Thymus (tissue), 11 donors: ENCODE results near the gene NPLOC4. TPM values are rescaled to one million over a fixed set of nuclear protein-coding genes. Genes with fewer than 3 reads are reported as not detected.

Experiments used
- DNase-seq, 9 donors: peaks; one replicate each; pipeline ENCODE4 v3.0.0-alpha.2; 2013; ENCODE audit warnings: low spot score in 9 of 9, low read depth in 6 of 9, missing footprints in 1 of 9
- H3K27ac ChIP-seq, 2 donors: one replicate each; pipeline ENCODE4 v1.5.1; 2013; ENCODE audit warnings: control low read depth in 1 of 2, low read depth in 1 of 2, low read length in 1 of 2, mild to moderate bottlenecking in 1 of 2, moderate library complexity in 1 of 2
- H3K27me3 ChIP-seq, 2 donors: one replicate each; pipeline ENCODE4 v1.5.1; 2013; ENCODE audit warnings: low read length in 1 of 2; ENCODE audit not compliant: control insufficient read depth in 2 of 2, insufficient read depth in 1 of 2
- H3K36me3 ChIP-seq, 2 donors: one replicate each; pipeline ENCODE4 v1.5.1; 2013; ENCODE audit warnings: low read length in 1 of 2, mild to moderate bottlenecking in 1 of 2, moderate library complexity in 1 of 2; ENCODE audit not compliant: control insufficient read depth in 2 of 2, insufficient read depth in 2 of 2
- H3K4me1 ChIP-seq, 2 donors: one replicate each; pipeline ENCODE4 v1.5.1; 2013; ENCODE audit warnings: low read length in 2 of 2; ENCODE audit not compliant: control insufficient read depth in 2 of 2, insufficient read depth in 2 of 2
- H3K4me3 ChIP-seq, 2 donors: one replicate each; pipeline ENCODE4 v1.5.1; 2013; ENCODE audit warnings: low read length in 2 of 2, control low read depth in 1 of 2, mild to moderate bottlenecking in 1 of 2
- H3K9me3 ChIP-seq, 2 donors: one replicate each; pipeline ENCODE4 v1.5.1; 2013; ENCODE audit warnings: low read length in 1 of 2, mild to moderate bottlenecking in 1 of 2; ENCODE audit not compliant: control insufficient read depth in 2 of 2, insufficient read depth in 1 of 2
- WGBS: extraction: QIAGEN DNeasy Blood & Tissue Kit; methylation state at CpG from one replicate; pipeline ENCODE4 v1.1.7; 2013; 5-methylcytosine and 5-hydroxymethylcytosine counted together
- polyA plus RNA-seq: library from polyadenylated mRNA; stranded (reverse); fragments of 200-250 nt; gene quantifications from one replicate; pipeline ENCODE4 v1.2.3, GENCODE V29; 2013
- total RNA-seq: library from RNA; stranded (reverse); fragments of 120-200 nt; gene quantifications from one replicate; pipeline ENCODE4 v1.2.4, GENCODE V29; 2013
- donor health status: healthy.

The NPLOC4 gene
- total and polyA plus RNA-seq, 2 donors: 26.1 to 43.3 TPM

GRCh38 chr17:81579821-81580321 lies 57.0 kb downstream of the NPLOC4 start:
- Histone ChIP-seq H3K27ac (no peak overlapping the region), H3K36me3 (peaks cover 70 to 73% of the 10 kb centered on the region in 2 donors), H3K4me3 (no peak overlapping the region), H3K27me3 (no peaks in the 10 kb centered on the region), H3K4me1 (no peaks in the 10 kb centered on the region), H3K9me3 (no peaks in the 10 kb centered on the region)
- DNase-seq: no peak
- WGBS: 99% methylated on average over 10 of the region's 10 CpGs

- Histone ChIP-seq H3K27ac (no peak overlapping the region), H3K4me1 (no peaks in the 10 kb centered on the region), H3K9me3 (no peaks in the 10 kb centered on the region), H3K4me3 (no peak overlapping the region), H3K36me3 (peaks cover 75 to 77% of the 10 kb centered on the region in 2 donors), H3K27me3 (no peaks in the 10 kb centered on the region)
- 91% methylated on average over 6 of the region's 6 CpGs for WGBS
- DNase-seq: no peak
These were observed 57.6 kb downstream of the NPLOC4 start for GRCh38 chr17:81579298-81579697.

GRCh38 chr17:81578561-81579225 lies 58.2 kb downstream of the NPLOC4 start:
- Histone ChIP-seq H3K27ac (no peak overlapping the region), H3K27me3 (no peaks in the 10 kb centered on the region), H3K36me3 (peaks cover 73 to 76% of the 10 kb centered on the region in 2 donors), H3K9me3 (no peaks in the 10 kb centered on the region), H3K4me3 (no peak overlapping the region), H3K4me1 (no peaks in the 10 kb centered on the region)
- WGBS: 92% methylated on average over 6 of the region's 6 CpGs
- no peak for DNase-seq

GRCh38 chr17:81578038-81578441 lies 58.9 kb downstream of the NPLOC4 start:
- Histone ChIP-seq H3K4me3 (no peak overlapping the region), H3K9me3 (no peaks in the 10 kb centered on the region), H3K27ac (no peak overlapping the region), H3K4me1 (no peaks in the 10 kb centered on the region), H3K36me3 (peaks cover 71 to 76% of the 10 kb centered on the region in 2 donors), H3K27me3 (no peaks in the 10 kb centered on the region)
- DNase-seq: no peak
- 97% methylated on average over 10 of the region's 10 CpGs for WGBS

- no peak overlapping the region for H3K4me3 ChIP-seq
- H3K4me1 ChIP-seq: no peaks in the 10 kb centered on the region
- DNase-seq: no peak
- H3K27me3 ChIP-seq: no peaks in the 10 kb centered on the region
- H3K9me3 ChIP-seq: no peaks in the 10 kb centered on the region
- no peak overlapping the region for H3K27ac ChIP-seq
- 98% methylated on average over 11 of the region's 11 CpGs for WGBS
- H3K36me3 ChIP-seq: peaks cover 65 to 76% of the 10 kb centered on the region in 2 donors
These were observed 59.5 kb downstream of the NPLOC4 start for GRCh38 chr17:81577278-81578000.

- Histone ChIP-seq H3K4me1 (no peaks in the 10 kb centered on the region), H3K4me3 (no peak overlapping the region), H3K27ac (no peak overlapping the region), H3K27me3 (no peaks in the 10 kb centered on the region), H3K36me3 (peaks cover 60 to 73% of the 10 kb centered on the region in 2 donors), H3K9me3 (no peaks in the 10 kb centered on the region)
- WGBS: 93% methylated on average over 17 of the region's 17 CpGs
- no peak for DNase-seq
These were observed 60.2 kb downstream of the NPLOC4 start for GRCh38 chr17:81576621-81577277.

GRCh38 chr17:81575836-81576235 lies 61.1 kb downstream of the NPLOC4 start:
- no peak for DNase-seq
- no peaks in the 10 kb centered on the region for H3K27me3 ChIP-seq
- H3K27ac ChIP-seq: no peak overlapping the region
- H3K4me1 ChIP-seq: no peaks in the 10 kb centered on the region
- H3K36me3 ChIP-seq: peaks cover 62 to 77% of the 10 kb centered on the region in 2 donors
- 99% methylated on average over 3 of the region's 3 CpGs for WGBS
- H3K4me3 ChIP-seq: no peak overlapping the region
- H3K9me3 ChIP-seq: no peaks in the 10 kb centered on the region

- Histone ChIP-seq H3K4me1 (no peaks in the 10 kb centered on the region), H3K27me3 (no peaks in the 10 kb centered on the region), H3K4me3 (no peak overlapping the region), H3K27ac (no peak overlapping the region), H3K36me3 (peaks cover 66 to 83% of the 10 kb centered on the region in 2 donors), H3K9me3 (no peaks in the 10 kb centered on the region)
- DNase-seq: no peak
- WGBS: 96% methylated on average over 8 of the region's 8 CpGs
These were observed 62.3 kb downstream of the NPLOC4 start for GRCh38 chr17:81574643-81574956.
